Measurements from ENCODE around the gene FAM110A.
"Not testable (repeated sequence)": the region's sequence is repeated elsewhere in the genome, so short reads cannot be mapped to it uniquely, and the experiment has no call there.

Gene FAM110A

GRCh38 chr20:881783-882144, 48.2 kb downstream of the FAM110A start:
- FAIRE-seq: no peak
- DNase-seq (ENCODE audit: insufficient read length): no peak

GRCh38 chr20:884983-885952, 51.8 kb downstream of the FAM110A start:
- DNase-seq (ENCODE audit: insufficient read length): no peak
- TF ChIP-seq POLR2AphosphoS5 (IDR thresholded peaks at IDR 0.05; ENCODE audit: low read depth, low read length): no peak
- TF ChIP-seq POLR2A (IDR thresholded peaks at IDR 0.05; ENCODE audit: low read depth, low read length): no peak
- no peak for TF ChIP-seq TAF1 (IDR thresholded peaks at IDR 0.05; ENCODE audit: borderline replicate concordance, low read depth, low read length)
- FAIRE-seq: no peak

More at GRCh38 chr20:881783-882144, 48.2 kb downstream of the FAM110A start:
- TF ChIP-seq POLR2AphosphoS5 (IDR thresholded peaks at IDR 0.05; ENCODE audit: low read depth, low read length) (no peak), POLR2A (IDR thresholded peaks at IDR 0.05; ENCODE audit: low read depth, low read length) (no peak), TAF1 (IDR thresholded peaks at IDR 0.05; ENCODE audit: borderline replicate concordance, low read depth, low read length) (no peak)

- FAIRE-seq: no peak
- no peak for DNase-seq (ENCODE audit: insufficient read length)
- TF ChIP-seq TAF1 (IDR thresholded peaks at IDR 0.05; ENCODE audit: borderline replicate concordance, low read depth, low read length): no peak
- TF ChIP-seq POLR2AphosphoS5 (IDR thresholded peaks at IDR 0.05; ENCODE audit: low read depth, low read length): no peak
- no peak for TF ChIP-seq POLR2A (IDR thresholded peaks at IDR 0.05; ENCODE audit: low read depth, low read length)
Measured at GRCh38 chr20:887137-887536, 53.6 kb downstream of the FAM110A start.

GRCh38 chr20:888057-888456, 54.5 kb downstream of the FAM110A start:
- DNase-seq (ENCODE audit: insufficient read length) (no peak), FAIRE-seq (no peak)

GRCh38 chr20:889106-889505, 55.6 kb downstream of the FAM110A start:
- FAIRE-seq: no peak
- no peak for TF ChIP-seq POLR2A (IDR thresholded peaks at IDR 0.05; ENCODE audit: low read depth, low read length)
- TF ChIP-seq TAF1 (IDR thresholded peaks at IDR 0.05; ENCODE audit: borderline replicate concordance, low read depth, low read length): no peak
- no peak for TF ChIP-seq POLR2AphosphoS5 (IDR thresholded peaks at IDR 0.05; ENCODE audit: low read depth, low read length)
- no peak for DNase-seq (ENCODE audit: insufficient read length)

More at GRCh38 chr20:888057-888456, 54.5 kb downstream of the FAM110A start:
- no peak for TF ChIP-seq TAF1 (IDR thresholded peaks at IDR 0.05; ENCODE audit: borderline replicate concordance, low read depth, low read length)
- TF ChIP-seq POLR2AphosphoS5 (IDR thresholded peaks at IDR 0.05; ENCODE audit: low read depth, low read length): no peak
- no peak for TF ChIP-seq POLR2A (IDR thresholded peaks at IDR 0.05; ENCODE audit: low read depth, low read length)

- FAIRE-seq (no peak), DNase-seq (ENCODE audit: insufficient read length) (no peak)
- TF ChIP-seq TAF1 (IDR thresholded peaks at IDR 0.05; ENCODE audit: borderline replicate concordance, low read depth, low read length) (no peak), POLR2A (IDR thresholded peaks at IDR 0.05; ENCODE audit: low read depth, low read length) (no peak)
Measured at GRCh38 chr20:889932-890463, 56.5 kb downstream of the FAM110A start.

- TF ChIP-seq POLR2AphosphoS5 (IDR thresholded peaks at IDR 0.05; ENCODE audit: low read depth, low read length) (no peak), TAF1 (IDR thresholded peaks at IDR 0.05; ENCODE audit: borderline replicate concordance, low read depth, low read length) (no peak), POLR2A (IDR thresholded peaks at IDR 0.05; ENCODE audit: low read depth, low read length) (no peak)
- DNase-seq (ENCODE audit: insufficient read length): no peak
- no peak for FAIRE-seq
Measured at GRCh38 chr20:890666-891057, 57.1 kb downstream of the FAM110A start.

- TF ChIP-seq POLR2A (IDR thresholded peaks at IDR 0.05; ENCODE audit: low read depth, low read length) (no peak), POLR2AphosphoS5 (IDR thresholded peaks at IDR 0.05; ENCODE audit: low read depth, low read length) (no peak), TAF1 (IDR thresholded peaks at IDR 0.05; ENCODE audit: borderline replicate concordance, low read depth, low read length) (no peak)
- DNase-seq (ENCODE audit: insufficient read length) (no peak), FAIRE-seq (no peak)
Measured at GRCh38 chr20:891058-891705, 57.7 kb downstream of the FAM110A start.

- FAIRE-seq (no peak), DNase-seq (ENCODE audit: insufficient read length) (no peak)
- TF ChIP-seq POLR2A (IDR thresholded peaks at IDR 0.05; ENCODE audit: low read depth, low read length): no peak
- TF ChIP-seq POLR2AphosphoS5 (IDR thresholded peaks at IDR 0.05; ENCODE audit: low read depth, low read length): no peak
- no peak for TF ChIP-seq TAF1 (IDR thresholded peaks at IDR 0.05; ENCODE audit: borderline replicate concordance, low read depth, low read length)
Measured at GRCh38 chr20:891706-892080, 58.2 kb downstream of the FAM110A start.

GRCh38 chr20:892371-892770, 58.9 kb downstream of the FAM110A start:
- not testable (repeated sequence) for FAIRE-seq; DNase-seq (ENCODE audit: insufficient read length)
